SHP77 treated with DMSO at 0.1 percent for 48 hours (cell line): Measurements from ENCODE around the gene DPPA4.

Experiments
- DNase-seq: peaks from one replicate; lab custom pipeline; 2025; lab: John Stamatoyannopoulos, UW

The DPPA4 gene

DNA sequence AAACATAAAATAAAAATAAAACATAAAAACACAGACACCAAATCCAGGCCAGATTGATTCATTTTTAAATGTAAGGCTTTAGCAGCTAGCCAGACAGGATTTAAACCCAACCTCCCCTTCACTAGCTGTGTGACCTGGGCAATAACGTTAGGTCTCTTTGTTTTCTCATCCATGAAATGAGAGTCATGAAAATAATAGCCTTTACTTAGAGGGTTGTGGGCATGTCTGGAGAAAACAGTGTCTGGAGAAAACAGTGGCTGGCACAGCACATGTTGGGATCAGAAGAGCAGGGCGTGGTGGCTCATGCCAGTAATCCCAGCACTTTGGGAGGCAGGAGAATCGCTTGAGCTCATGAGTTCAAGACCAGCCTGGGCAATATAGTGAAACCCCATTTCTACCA is 1.9 kb upstream of the DPPA4 start:
- no peak for DNase-seq

DNA sequence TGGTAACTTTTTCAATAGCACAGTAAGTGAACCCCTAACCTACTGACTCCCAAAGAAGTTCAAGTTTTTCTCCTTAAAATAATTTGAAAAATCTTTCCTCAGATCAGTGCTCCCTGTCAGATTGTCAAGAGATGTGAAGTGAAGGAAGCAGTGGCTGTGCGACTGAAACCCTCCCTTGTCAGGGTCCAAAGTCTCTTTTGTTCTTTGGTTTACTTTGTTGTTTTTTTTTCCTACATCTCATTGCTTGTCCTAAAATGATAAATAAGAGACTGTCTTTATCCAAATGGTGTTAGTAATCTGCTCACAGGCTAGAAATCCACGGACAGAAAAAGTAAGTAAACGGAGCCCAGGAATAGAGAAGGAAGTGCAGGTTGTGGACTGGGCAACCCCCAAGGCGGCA is 976 bp upstream of the DPPA4 start:
- DNase-seq: no peak

DNA sequence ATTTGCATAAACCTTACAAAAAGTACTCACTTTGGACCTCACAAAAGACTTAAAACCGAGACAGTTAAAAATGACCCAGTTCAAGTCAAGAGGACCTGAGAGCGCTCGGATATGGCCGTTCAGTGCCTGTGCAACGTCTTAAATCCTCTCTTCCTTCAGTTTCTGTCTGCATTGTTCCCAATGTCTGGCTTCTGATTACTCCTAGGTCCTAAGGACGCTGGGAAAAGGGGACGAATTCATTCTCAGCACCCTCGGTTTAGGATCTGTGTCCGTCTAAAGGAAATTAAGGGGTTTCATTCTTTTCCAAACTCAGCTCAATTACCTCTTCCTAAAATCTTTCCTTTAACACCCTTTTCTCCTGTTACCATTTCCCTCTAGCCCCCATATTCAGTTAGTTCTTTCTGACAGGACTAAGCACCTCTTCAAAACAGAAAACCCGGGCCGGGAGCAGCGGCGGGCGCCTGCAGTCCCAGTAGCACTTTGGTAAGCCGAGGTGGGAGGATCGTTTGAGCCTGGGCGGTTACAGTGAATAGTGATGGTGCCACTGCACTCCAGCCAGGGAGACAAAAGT is 970 bp downstream of the DPPA4 start:
- DNase-seq: no peak

DNA sequence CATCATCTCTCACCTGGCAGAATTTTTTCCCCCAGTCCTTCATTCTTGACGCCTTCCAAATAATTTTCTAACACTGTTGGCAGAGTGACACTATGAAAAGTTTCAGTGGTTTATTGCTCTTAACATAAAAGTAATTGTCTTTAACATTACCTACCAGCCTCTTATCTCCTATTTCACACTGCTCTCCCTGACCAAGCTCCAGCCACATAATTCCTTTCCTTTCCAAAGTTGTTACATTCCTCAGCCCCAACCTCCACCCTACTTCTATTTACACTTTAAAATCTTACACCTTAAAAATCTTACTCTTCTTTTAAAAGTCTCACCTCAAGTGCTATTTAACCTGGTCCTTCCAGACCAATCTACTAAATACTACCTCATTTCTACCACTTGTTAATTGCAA is 2.8 kb downstream of the DPPA4 start:
- DNase-seq: no peak

DNA sequence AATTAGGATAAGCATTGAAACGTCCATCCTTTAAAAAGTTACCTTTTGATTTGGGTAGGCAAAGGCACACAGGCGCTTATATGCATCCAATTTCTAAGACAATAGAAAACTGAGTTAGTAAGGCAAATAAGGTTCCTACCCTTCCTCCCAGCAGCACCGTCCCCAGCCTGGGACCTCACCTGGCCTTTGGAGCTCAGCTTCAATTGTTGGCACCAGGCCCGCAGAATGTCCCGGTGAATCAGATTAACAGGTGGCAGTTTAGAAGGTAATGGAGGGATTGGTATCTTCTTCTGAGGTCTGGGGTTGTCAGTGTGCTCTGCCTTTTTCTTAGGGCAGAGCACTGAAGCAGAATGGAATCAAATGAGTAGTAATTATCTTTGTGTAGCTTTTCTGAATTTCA is 5.7 kb downstream of the DPPA4 start:
- DNase-seq: no peak

DNA sequence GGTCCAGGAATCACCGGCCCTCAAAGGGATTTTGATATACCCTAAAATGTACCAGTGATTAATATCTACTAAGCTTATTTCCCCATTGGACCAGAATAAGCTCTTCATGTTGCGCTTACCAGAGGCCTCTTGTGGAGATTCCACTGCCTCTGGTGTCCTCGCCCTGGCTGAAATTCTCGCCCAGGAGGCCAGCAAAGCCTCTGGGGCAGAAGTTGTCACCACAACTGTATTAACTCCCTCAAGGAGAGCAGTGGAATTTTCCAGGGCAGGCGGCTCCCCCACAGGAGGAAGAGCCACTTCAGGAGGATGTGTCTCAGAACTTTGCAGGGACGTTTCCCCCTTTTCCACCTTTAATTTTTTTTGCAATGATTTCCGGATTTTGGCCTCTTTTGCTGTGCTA is 6.9 kb downstream of the DPPA4 start:
- no peak for DNase-seq

DNA sequence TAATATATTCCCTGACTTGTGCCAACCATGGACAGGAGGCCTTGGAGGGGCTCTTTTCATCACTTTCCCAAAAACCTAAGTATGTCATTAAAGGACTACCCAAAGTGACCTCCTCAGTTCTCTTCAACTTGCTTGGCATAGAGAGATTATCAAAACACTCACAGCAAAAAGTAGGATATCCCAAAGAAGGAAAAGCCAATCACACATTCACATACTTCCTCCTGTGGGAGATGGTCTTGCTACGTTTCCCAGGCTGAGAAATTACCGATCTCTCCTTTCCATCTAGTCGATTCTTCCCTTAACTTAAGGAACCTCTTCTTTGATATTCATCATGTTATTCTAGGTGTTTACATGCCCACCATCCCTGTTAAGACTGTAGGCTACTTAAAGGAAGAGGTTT is 9.1 kb downstream of the DPPA4 start:
- no peak for DNase-seq

DNA sequence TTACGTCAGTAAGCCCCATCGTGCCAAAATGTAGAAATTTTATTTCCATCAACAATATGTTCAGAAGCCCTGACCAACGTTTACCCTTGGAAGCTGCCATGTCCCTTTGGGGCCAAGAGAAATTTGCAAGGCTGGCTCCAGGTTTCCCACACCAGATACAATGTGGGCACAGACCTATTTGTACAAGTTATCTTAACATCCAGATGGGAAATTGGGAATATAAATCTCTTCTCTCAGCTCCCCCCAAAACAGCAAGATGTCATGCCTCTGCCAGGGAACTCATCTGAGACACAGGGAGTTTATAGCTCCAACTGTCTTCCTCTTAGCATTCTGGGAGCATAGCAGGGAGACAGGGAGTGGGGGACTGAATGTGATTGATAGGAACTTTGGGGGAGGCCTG is 11.7 kb downstream of the DPPA4 start:
- DNase-seq: no peak

DNA sequence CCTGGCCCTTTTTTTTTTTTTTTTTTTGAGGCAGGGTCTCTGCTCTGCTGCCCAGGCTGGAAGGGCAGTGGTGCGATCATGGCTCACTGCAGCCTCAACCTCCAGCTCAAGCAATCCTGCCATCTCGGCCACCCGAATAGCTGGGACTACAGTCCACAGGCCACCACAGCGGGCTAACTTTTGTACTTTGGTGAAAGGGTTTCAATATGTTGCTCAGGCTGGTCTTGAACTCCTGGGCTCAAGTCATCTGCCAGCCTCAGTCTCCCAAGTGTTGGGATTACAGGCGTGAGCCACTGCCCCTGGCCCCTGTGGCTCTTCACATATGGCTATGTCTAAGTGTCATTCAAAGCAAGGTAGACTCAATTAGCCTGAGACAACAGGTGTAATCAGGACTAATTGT is 12.2 kb downstream of the DPPA4 start:
- no peak for DNase-seq

DNA sequence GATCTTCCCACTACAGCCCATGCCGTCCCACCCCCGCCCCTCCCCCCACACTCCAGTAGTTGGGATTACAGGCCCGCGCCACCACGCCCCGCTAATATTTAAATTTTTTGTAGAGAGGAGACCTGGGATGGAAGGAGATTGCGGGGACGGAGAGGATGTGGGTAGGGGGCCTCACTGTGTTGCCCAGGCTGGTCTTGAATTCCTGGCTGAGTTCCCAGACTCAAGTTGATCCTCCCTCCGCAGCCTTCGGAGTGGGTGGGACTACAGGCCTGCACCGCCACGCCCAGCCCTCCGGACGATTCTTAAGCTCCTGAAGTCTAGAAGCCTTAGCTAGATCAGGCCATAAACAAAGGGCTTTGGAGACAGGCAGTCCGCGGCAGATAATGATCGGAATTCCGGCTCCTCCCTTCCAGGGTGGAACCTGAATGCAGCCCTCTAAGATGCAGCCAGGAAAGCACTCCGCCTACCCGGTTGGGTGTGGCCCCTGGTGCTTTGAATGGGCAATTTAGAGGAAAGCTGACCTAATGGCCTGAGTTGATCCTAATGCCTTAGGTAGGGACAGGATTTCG is 21.1 kb downstream of the DPPA4 start, which contains the start of gene DPPA2:
TSS of gene DPPA2 (minus strand) at position 356 of the 569 bp plus-strand sequence. CDS start 1,975 bp downstream, outside the sequence.
- DNase-seq: no peak

DNA sequence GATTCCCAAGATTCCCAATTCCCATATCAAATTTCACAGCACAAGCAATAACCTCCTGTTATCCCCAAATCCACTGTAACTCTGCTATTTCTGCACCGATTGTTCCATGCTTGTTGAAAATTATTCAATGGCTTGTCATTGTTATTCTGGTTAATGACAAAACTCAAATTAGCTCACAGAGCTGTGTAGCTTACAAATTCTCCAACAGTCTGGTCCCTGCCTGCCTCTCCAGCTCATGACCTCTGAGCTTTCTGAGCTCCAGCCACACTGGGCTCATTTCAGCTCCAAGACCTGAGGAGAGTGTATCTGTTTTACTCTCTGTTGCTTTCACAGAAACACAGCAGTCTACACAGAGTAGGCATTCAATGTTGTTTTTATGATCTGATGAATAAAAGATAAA is 24.3 kb downstream of the DPPA4 start:
- no peak for DNase-seq

DNA sequence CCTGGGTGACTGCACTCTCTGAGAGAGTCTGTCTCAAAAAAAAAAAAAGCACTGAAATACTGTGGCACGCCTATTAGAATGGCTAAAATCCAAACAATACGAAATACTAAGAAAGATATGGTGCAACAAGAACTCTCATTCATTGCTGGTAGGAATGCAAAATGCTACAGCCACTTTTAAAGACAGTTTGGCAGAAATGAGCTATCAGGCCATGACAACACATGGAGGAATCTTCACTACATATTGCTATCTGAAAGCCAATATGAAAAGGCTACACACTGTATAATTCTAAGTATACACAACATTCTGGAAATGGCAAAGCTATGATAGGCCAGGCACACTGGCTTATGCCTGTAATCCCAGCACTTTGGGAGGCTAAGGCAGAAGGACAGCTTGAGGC is 39.9 kb downstream of the DPPA4 start:
- no peak for DNase-seq

DNA sequence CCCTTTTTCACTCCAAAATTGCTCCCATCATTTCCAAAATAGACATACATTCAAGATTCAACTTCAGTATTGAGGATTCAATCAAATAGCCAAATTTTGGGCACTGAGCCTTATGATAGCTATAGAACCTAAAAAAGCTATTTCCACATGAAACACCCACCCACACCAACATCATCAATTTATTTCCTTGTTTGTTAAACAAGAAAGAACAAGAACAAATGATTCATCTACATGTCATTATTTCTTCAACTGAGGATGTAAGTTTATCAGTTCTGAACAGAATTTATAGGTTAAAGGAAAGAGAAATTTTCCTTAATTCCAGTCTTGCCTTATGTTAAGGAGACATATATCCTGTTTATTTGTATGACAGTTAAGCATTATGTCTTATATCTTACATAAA is 53.3 kb downstream of the DPPA4 start:
- DNase-seq: no peak

DNA sequence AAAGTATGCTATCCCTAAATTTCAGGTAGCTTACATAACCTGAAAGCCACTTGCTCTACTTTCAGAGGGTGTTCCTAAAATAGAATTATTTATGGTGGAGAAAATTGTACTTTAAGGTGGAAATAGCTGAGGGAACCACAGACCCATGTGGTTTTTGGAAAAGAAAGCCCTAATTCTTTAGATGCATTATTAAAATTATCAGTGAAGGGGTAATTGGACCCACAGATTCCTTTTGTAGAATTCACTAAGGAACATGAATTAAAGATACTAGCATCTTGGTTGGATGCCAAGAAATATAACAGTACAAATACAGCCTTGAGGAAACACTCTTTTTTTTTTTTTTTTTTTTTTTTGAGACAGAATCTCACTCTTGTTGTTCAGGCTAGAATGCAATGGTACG is 58.8 kb downstream of the DPPA4 start:
- DNase-seq: no peak

DNA sequence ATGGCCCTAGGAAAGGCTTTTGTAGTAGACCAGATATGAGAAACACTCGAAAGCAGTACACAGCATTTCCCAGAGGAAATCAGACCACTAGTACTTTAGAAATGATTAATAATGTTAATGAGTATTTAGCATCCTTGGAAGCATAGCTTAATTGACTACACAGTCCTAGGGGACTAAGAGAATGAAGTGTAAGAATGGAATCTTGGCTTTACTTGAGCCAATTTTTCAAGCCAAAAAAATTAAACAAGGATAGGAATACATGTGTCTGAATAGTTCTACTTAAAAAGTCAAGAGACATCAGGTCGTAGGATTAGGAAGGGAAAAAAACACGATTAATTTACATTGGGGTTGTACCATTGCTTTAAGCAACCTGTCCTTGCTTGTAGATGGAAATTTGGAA is 59.2 kb downstream of the DPPA4 start:
- no peak for DNase-seq
